Spleen (tissue), 11 donors: ENCODE data around the gene TNFAIP2. TPM values are rescaled to one million over a fixed set of nuclear protein-coding genes. Genes with fewer than 3 reads are reported as not detected.

ENCODE experiments used
- DNase-seq: peaks from one replicate; pipeline ENCODE4 v3.0.0-alpha.2; 2020
- H3K27ac ChIP-seq, 8 donors: fragments of 200-600 bp; sonication (generic) in 7 of 8; 1 replicate in 4 of 8; 2 replicates in 4 of 8; pipeline versions ENCODE4 v1.5.0 to v1.8.0; 2016 to 2021; ENCODE audit warnings: inconsistent platforms in 4 of 8, mild to moderate bottlenecking in 4 of 8, moderate library complexity in 1 of 8
- H3K27me3 ChIP-seq, 7 donors: fragments of 200-600 bp; sonication (generic) in 6 of 7; replicated peaks in 1 of 7; 1 replicate in 4 of 7; 2 replicates in 3 of 7; pipeline versions ENCODE4 v1.5.0 to v1.8.0; 2016 to 2021; ENCODE audit warnings: inconsistent platforms in 3 of 7, mild to moderate bottlenecking in 1 of 7
- H3K36me3 ChIP-seq, 6 donors: fragments of 200-600 bp; sonication (generic) in 5 of 6; 1 replicate in 4 of 6; 2 replicates in 2 of 6; pipeline versions ENCODE4 v1.5.0 to v1.8.0; 2016 to 2021; ENCODE audit warnings: inconsistent platforms in 2 of 6
- H3K4me1 ChIP-seq, 6 donors: fragments of 200-600 bp; sonication (generic) in 5 of 6; 1 replicate in 3 of 6; 2 replicates in 3 of 6; pipeline versions ENCODE4 v1.5.0 to v1.8.0; 2016 to 2021; ENCODE audit warnings: inconsistent platforms in 3 of 6
- H3K4me3 ChIP-seq, 8 donors: fragments of 200-600 bp; sonication (generic) in 7 of 8; 1 replicate in 4 of 8; 2 replicates in 4 of 8; pipeline versions ENCODE4 v1.5.0 to v1.8.0; 2016 to 2021; ENCODE audit warnings: inconsistent platforms in 4 of 8, mild to moderate bottlenecking in 4 of 8, moderate library complexity in 2 of 8
- H3K9me3 ChIP-seq, 8 donors: fragments of 200-600 bp; sonication (generic) in 7 of 8; 1 replicate in 4 of 8; 2 replicates in 4 of 8; pipeline versions ENCODE4 v1.5.0 to v1.8.0; 2016 to 2021; ENCODE audit warnings: inconsistent platforms in 4 of 8
- POLR2A ChIP-seq, 3 donors: fragments of 450-650 bp; IDR thresholded peaks; one replicate each; pipeline ENCODE4 v1.5.1; 2017; ENCODE audit warnings: antibody characterized with exemption in 3 of 3, mild to moderate bottlenecking in 1 of 3
- POLR2AphosphoS5 ChIP-seq, 3 donors: sonication (generic); formaldehyde crosslinking; IDR thresholded peaks; one replicate each; pipeline ENCODE4 v1.5.1; 2017; ENCODE audit warnings: antibody characterized with exemption in 3 of 3
- WGBS, 5 donors: extraction: QIAGEN DNeasy Blood & Tissue Kit in 3 of 5; methylation state at CpG; one replicate each; pipeline versions ENCODE4 v1.1.5 to v1.1.7; 2013 to 2018; 5-methylcytosine and 5-hydroxymethylcytosine counted together
- intact Hi-C: fragments of 100-400 bp; cut with DNase I; formaldehyde crosslinking; loops from one replicate; pipeline ENCODE4 v1.15.0; 2023; ENCODE audit warnings: low total_unique reads
- polyA plus RNA-seq, 3 donors: library from polyadenylated mRNA; stranded (reverse); fragments of 200-250 nt; gene quantifications; one replicate each; pipeline ENCODE4 v1.2.1, GENCODE V29; 2013
- total RNA-seq, 7 donors: library from RNA; depleted of rRNA in 3 of 7; stranded (reverse); fragments of >200 nt in 3 of 7; fragmentation: NEBNext Ultra II Directional in 4 of 7; extraction: Animal tissue kit (Norgen Biotek cat#: 25700) in 4 of 7; gene quantifications; one replicate each; pipeline versions ENCODE4 v1.1.0 to v1.2.1, GENCODE V29; 2016 to 2021
- TF ChIP-seq, protein P1 (sequence below), 11 experiments: fragments of 200-600 bp in 7 of 11; fragments of 450-650 bp in 4 of 11; sonication (generic) in 4 of 11; IDR thresholded peaks in 8 of 11; conservative IDR thresholded peaks in 3 of 11; 1 replicate in 7 of 11; 2 replicates in 4 of 11; pipeline versions ENCODE4 v1.4.0 to v1.8.0; 2016 to 2021; ENCODE audit warnings: antibody characterized with exemption in 11 of 11, inconsistent platforms in 4 of 11, mild to moderate bottlenecking in 1 of 11
- donor health status: healthy with polysubstance abuse.
- donor health status: DM: no; HTN: no; CAD: no; lungs with moderate emphysema.
- donor health status: DM: no; HTN: no; CAD: no.
- donor health status: Bipolar disorder and iron deficiency.
- donor health status: healthy.
- donor health status: DM: no; HTN: no; CAD: no.
- donor health status: DM: yes; HTN: yes; CAD: no.

Gene TNFAIP2
- total and polyA plus RNA-seq, 10 donors = 90.2 to 410 (median 268) TPM

DNA sequence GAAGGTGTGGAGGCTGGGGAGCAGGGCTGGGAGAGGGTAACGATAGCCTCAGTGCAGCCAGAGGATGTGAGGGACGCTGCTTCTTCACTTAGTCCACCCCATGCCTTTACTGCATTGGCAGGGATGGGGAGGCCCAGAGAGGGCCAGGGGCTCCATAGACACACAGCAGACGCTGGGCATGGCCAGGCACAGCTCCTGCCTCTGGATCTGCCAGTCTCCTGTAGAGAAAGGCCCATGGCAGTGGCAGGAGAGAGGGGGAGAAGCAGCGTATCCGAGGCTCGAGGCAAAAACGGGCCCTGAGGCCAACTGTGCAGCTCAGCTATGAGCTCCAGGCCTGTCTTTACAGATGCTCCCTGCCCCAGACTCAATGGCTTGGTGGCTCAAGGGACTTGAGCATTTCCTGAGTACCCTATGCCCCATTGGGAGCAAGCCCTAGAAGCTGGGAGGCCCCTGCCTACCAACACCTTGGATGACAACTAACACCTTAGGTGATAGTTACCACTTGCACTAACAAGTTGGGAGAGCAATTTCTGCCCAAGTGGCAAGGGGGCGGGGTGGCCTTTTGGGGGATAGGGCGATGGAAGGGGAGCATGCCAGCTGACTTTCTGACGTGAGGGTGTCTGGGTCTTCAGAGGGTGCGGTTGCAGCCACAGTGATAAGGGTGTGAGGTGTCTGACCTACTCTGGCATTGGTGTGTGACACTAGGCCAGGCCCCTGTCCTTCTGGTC, 44.2 kb upstream of the TNFAIP2 start:
- H3K27ac ChIP-seq = no peak overlapping the region
- no peaks in the 10 kb centered on the region for H3K9me3 ChIP-seq
- peaks cover 0 to 40% (median 2%) of the 10 kb centered on the region in 7 donors for H3K27me3 ChIP-seq
- 82 to 100% (median 85%) methylated on average over 1 to 11 of the region's 11 CpGs for WGBS, 5 donors
- intact Hi-C loops = loop anchor here (10.0 kb wide), 1 partner anchor 216 kb away; no protein-coding TSS in a partner anchor
- TF ChIP-seq, protein P1, sequence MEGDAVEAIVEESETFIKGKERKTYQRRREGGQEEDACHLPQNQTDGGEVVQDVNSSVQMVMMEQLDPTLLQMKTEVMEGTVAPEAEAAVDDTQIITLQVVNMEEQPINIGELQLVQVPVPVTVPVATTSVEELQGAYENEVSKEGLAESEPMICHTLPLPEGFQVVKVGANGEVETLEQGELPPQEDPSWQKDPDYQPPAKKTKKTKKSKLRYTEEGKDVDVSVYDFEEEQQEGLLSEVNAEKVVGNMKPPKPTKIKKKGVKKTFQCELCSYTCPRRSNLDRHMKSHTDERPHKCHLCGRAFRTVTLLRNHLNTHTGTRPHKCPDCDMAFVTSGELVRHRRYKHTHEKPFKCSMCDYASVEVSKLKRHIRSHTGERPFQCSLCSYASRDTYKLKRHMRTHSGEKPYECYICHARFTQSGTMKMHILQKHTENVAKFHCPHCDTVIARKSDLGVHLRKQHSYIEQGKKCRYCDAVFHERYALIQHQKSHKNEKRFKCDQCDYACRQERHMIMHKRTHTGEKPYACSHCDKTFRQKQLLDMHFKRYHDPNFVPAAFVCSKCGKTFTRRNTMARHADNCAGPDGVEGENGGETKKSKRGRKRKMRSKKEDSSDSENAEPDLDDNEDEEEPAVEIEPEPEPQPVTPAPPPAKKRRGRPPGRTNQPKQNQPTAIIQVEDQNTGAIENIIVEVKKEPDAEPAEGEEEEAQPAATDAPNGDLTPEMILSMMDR (IDR thresholded peaks at IDR 0.05 in 8 of 11, conservative IDR thresholded peaks at IDR 0.05 in 3 of 11) = no peak
- TF ChIP-seq POLR2AphosphoS5 (IDR thresholded peaks at IDR 0.05) (no peak), POLR2A (IDR thresholded peaks at IDR 0.05) (no peak)
- no peak overlapping the region for H3K4me3 ChIP-seq
- peaks cover 7 to 34% (median 26%) of the 10 kb centered on the region in 6 donors for H3K4me1 ChIP-seq
- peak; percentile 56 for DNase-seq
- no peaks in the 10 kb centered on the region for H3K36me3 ChIP-seq

DNA sequence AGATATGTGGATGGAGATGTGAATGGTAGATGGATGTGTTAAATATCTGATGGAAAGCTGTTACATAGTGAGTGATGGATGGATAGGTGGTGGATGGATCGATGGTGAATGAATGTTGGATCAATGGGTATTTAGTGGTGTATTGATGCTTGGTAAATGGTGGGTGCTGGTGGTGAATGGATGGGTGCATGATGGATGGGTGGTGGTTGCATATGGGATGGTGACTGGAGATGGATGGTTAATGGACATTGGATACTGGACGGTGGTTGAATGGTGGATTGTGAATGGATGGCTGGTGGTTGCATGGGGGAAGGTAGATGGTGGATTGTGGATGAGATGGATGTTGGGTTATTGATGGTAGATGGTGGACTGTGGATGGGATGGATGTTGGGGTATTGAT, 41.3 kb upstream of the TNFAIP2 start:
- H3K9me3 ChIP-seq = no peaks in the 10 kb centered on the region
- TF ChIP-seq, protein P1 (IDR thresholded peaks at IDR 0.05 in 8 of 11, conservative IDR thresholded peaks at IDR 0.05 in 3 of 11) = no peak
- no peak for TF ChIP-seq POLR2AphosphoS5 (IDR thresholded peaks at IDR 0.05)
- no peak overlapping the region for H3K4me3 ChIP-seq
- DNase-seq = no peak
- intact Hi-C loops = no loop called here
- peaks cover 0 to 40% (median 20%) of the 10 kb centered on the region in 7 donors for H3K27me3 ChIP-seq
- H3K4me1 ChIP-seq = peaks cover 0 to 16% (median 3%) of the 10 kb centered on the region in 6 donors
- H3K36me3 ChIP-seq = no peaks in the 10 kb centered on the region
- H3K27ac ChIP-seq = no peak overlapping the region
- 92 to 97% (median 94%) methylated on average over 2 of the region's 2 CpGs for WGBS, 5 donors

DNA sequence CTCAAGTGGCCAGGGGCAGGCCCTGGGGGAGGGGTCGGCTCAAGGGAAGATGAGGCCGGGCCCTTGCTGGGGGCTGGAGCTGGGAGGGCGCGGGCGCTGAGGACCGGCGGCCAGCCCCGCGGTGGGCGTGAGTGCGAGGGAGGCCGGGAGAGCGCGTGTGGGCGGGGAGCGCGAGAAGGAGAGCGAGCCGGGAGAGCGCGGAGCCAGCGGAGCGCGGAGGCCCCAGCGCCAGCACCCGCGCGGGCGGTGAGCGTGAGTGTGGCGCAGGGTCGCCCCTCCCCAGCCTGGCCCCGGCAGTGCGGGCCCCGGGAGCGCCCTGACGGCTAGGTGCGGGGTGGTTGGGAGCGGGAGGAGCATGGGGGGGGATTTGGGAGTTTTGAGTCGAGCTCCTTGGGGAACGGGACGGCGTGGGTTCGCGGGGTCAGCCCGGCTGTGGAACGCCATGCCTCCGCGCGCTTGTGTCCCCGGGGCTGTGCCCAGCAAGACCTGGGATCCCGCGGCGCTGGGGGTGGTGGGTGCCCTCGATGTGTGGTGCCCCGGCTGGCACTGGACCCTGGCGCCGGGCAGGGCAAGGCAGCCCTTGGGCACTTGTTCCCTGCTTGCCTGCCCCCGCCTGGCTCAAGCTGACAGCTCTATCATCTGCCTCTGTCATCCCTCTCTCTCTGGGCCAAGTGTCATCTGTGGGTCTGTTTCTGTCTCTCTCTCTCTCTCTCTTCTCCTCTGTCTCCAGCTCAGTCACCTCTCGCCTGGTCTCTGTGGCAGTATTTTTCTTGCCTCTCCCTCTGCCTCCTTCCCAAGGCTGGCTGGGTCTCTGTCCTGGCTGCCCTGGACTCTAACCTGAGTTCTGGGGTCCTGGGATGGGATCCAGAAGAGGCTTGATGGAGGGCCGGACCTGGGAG, 39.0 kb upstream of the TNFAIP2 start, which contains the start of gene LBHD2:
Gene LBHD2, plus strand, starts transcription at position 190 of the 899 bp plus-strand sequence. CDS start 1,803 bp downstream, outside the sequence.
- WGBS, 5 donors = 19 to 49% (median 23%) methylated on average over 21 to 61 of the region's 61 CpGs
- H3K4me3 ChIP-seq = peak within 1 kb of the TSS in 2 of 8 donors; percentile 4 to 11
- intact Hi-C loops = no loop called here

More for the DNA sequence above, 39.0 kb upstream of the TNFAIP2 start, which contains the start of gene LBHD2:
- H3K27ac ChIP-seq = no peak within 1 kb of the TSS
- TF ChIP-seq, protein P1 (IDR thresholded peaks at IDR 0.05 in 8 of 11, conservative IDR thresholded peaks at IDR 0.05 in 3 of 11) = no peak
- no peak for TF ChIP-seq POLR2A (IDR thresholded peaks at IDR 0.05)
- no peak for TF ChIP-seq POLR2AphosphoS5 (IDR thresholded peaks at IDR 0.05)
- DNase-seq = peak; percentile 69
- H3K9me3 ChIP-seq = no peaks in the 10 kb centered on the region
- peaks cover 0 to 11% (median 0%) of the 10 kb centered on the region in 6 donors for H3K4me1 ChIP-seq
- H3K27me3 ChIP-seq = peaks cover 0 to 54% (median 20%) of the 10 kb centered on the region in 7 donors
- no peaks in the 10 kb centered on the region for H3K36me3 ChIP-seq
